Caco-2 (cell line): ENCODE measurements around the gene DDX31. TPM values are rescaled to one million over a fixed set of nuclear protein-coding genes. Genes with fewer than 3 reads are reported as not detected.

Experiments used
- BruUV-seq: library from RNA; stranded (reverse); fragments of 400-500 nt; replicated peaks from 2 replicates; lab custom pipeline; 2021; lab: Mats Ljungman, UMichigan
- CTCF ChIA-PET: fragments of 300-600 bp; sonication (Branson Sonifier 250); formaldehyde crosslinking; loops from one replicate; lab custom pipeline; 2022; ENCODE audit warnings: antibody characterized with exemption; lab: Charles Lee
- POLR2A ChIA-PET: fragments of 300-600 bp; sonication (Branson Sonifier 250); formaldehyde crosslinking; loops from one replicate; lab custom pipeline; 2022; ENCODE audit warnings: antibody characterized with exemption; lab: Charles Lee
- DNase-seq, 2 experiments: peaks; one replicate each; pipeline versions ENCODE4 v3.0.0 to v3.0.0-alpha.2; 2020 to 2022
- H3K27me3 ChIP-seq: replicated peaks from 2 replicates; pipeline ENCODE4 v1.6.0; 2011; ENCODE audit warnings: low read length; ENCODE audit not compliant: control insufficient read depth, insufficient read depth
- H3K36me3 ChIP-seq: 2 replicates; pipeline ENCODE4 v1.5.1; 2011; ENCODE audit warnings: low read length; ENCODE audit not compliant: control insufficient read depth, insufficient read depth
- H3K4me1 ChIP-seq: fragments of 250-450 bp; sonication (Bioruptor Pico); 2 replicates; pipeline ENCODE4 v1.5.1; 2020; ENCODE audit warnings: mild to moderate bottlenecking
- H3K4me3 ChIP-seq: 2 replicates; pipeline ENCODE4 v1.5.1; 2011; ENCODE audit warnings: low read depth, mild to moderate bottlenecking, control low read depth, low read length
- H3K9me3 ChIP-seq: fragments of 250-450 bp; sonication (Bioruptor Pico); 2 replicates; pipeline ENCODE4 v1.5.1; 2020; ENCODE audit warnings: mild to moderate bottlenecking, moderate library complexity
- H3K27ac Mint-ChIP-seq: one replicate; pipeline ENCODE4 v1.8.0; 2022; ENCODE audit warnings: mixed read lengths; ENCODE audit not compliant: unreplicated experiment
- H3K27me3 Mint-ChIP-seq: one replicate; pipeline ENCODE4 v1.8.0; 2022; ENCODE audit warnings: mixed read lengths; ENCODE audit not compliant: insufficient read depth, unreplicated experiment
- H3K36me3 Mint-ChIP-seq: one replicate; pipeline ENCODE4 v1.8.0; 2022; ENCODE audit warnings: mild to moderate bottlenecking, mixed read lengths; ENCODE audit not compliant: insufficient read depth, unreplicated experiment
- H3K4me1 Mint-ChIP-seq: one replicate; pipeline ENCODE4 v1.8.0; 2022; ENCODE audit warnings: low read depth, mixed read lengths; ENCODE audit not compliant: unreplicated experiment
- H3K4me3 Mint-ChIP-seq: one replicate; pipeline ENCODE4 v1.8.0; 2022; ENCODE audit warnings: mild to moderate bottlenecking, moderate library complexity, mixed read lengths; ENCODE audit not compliant: unreplicated experiment
- H3K9me3 Mint-ChIP-seq: one replicate; pipeline ENCODE4 v1.8.0; 2022; ENCODE audit warnings: mixed read lengths; ENCODE audit not compliant: unreplicated experiment
- intact Hi-C: fragments of 100-400 bp; cut with micrococcal nuclease; formaldehyde crosslinking; loops from one replicate; pipeline ENCODE4 v1.10.0; 2022; ENCODE audit not compliant: unreplicated experiment
- total RNA-seq: library from RNA; stranded (reverse); gene quantifications from 2 replicates; pipeline ENCODE4 v1.2.3, GENCODE V29; 2022
- TF ChIP-seq, protein P1 (sequence below), 2 experiments: fragments of 200-600 bp in 1 of 2; IDR thresholded peaks; 1 replicate in 1 of 2; 2 replicates in 1 of 2; pipeline versions ENCODE4 v1.5.1 to v1.8.0; 2011 to 2022; ENCODE audit warnings: antibody characterized with exemption in 1 of 2, control low read depth in 1 of 2, inconsistent platforms in 1 of 2, low read depth in 1 of 2, low read length in 1 of 2, mild to moderate bottlenecking in 1 of 2, moderate library complexity in 1 of 2; ENCODE audit not compliant: insufficient read depth in 1 of 2, severe bottlenecking in 1 of 2, unreplicated experiment in 1 of 2

DDX31 gene
- total RNA-seq, 1 experiment from 2014 or later: 23.1 TPM

DNA sequence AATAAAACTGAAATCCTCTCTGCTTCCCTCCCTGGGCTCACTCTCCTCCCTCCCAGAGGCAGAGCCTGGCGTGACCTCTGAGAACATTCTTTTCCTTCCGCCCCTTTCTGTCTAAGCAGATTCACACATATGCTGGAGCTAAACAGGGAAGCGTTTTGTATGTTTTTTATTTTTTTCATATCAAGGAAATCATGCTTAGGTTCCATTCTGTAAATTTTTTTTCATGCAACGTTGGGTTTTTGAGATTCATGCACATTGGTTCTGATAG, 107.5 kb downstream of the DDX31 start:
- Mint-ChIP-seq H3K27me3 (peaks cover 32% of the 10 kb centered on the region), H3K4me3 (no peak overlapping the region), H3K9me3 (no peaks in the 10 kb centered on the region), H3K36me3 (no peaks in the 10 kb centered on the region), H3K4me1 (no peaks in the 10 kb centered on the region), H3K27ac (no peak overlapping the region)
- Histone ChIP-seq H3K9me3 (no peaks in the 10 kb centered on the region), H3K27me3 (no peaks in the 10 kb centered on the region), H3K36me3 (no peaks in the 10 kb centered on the region), H3K4me1 (no peaks in the 10 kb centered on the region), H3K4me3 (no peak overlapping the region)
- no peak for DNase-seq
- intact Hi-C loops: no loop called here
- TF ChIP-seq, protein P1, sequence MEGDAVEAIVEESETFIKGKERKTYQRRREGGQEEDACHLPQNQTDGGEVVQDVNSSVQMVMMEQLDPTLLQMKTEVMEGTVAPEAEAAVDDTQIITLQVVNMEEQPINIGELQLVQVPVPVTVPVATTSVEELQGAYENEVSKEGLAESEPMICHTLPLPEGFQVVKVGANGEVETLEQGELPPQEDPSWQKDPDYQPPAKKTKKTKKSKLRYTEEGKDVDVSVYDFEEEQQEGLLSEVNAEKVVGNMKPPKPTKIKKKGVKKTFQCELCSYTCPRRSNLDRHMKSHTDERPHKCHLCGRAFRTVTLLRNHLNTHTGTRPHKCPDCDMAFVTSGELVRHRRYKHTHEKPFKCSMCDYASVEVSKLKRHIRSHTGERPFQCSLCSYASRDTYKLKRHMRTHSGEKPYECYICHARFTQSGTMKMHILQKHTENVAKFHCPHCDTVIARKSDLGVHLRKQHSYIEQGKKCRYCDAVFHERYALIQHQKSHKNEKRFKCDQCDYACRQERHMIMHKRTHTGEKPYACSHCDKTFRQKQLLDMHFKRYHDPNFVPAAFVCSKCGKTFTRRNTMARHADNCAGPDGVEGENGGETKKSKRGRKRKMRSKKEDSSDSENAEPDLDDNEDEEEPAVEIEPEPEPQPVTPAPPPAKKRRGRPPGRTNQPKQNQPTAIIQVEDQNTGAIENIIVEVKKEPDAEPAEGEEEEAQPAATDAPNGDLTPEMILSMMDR (IDR thresholded peaks at IDR 0.05; ENCODE audit: insufficient read depth in 1 of 2, low read depth in 1 of 2, low read length in 1 of 2, severe bottlenecking in 1 of 2, unreplicated experiment in 1 of 2): no peak
- CTCF ChIA-PET: no interaction called here
- POLR2A ChIA-PET: no interaction called here
- no TSS peak for BruUV-seq

DNA sequence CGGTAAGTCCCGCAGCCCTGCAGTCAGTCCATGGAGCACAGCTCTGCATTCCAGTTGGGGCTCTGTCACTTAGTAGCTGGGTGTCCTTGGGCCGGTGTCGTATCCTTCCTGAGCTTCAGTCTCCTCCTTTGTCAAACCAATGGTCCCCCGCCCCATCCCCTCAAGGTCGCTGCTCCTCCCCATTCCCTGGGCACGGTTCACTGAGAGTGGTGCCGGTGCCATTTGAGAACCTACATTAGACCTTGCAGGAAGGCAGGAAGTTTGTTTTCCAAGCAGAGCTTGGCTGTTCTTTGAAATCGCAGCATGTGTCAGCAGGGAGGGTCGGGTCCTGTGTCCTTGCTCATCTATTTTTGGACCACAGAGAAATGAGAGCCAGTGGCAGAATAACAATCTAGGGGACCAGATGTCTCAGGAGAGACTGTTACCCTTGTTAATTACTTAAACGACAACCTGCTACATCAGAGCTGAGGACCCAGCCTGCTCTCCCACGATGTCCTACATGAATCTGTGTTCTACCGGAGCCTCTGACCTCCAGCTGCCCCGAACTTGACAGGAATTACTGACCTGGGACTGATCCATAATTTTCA, 109.1 kb downstream of the DDX31 start:
- Histone ChIP-seq H3K27me3 (no peaks in the 10 kb centered on the region), H3K4me3 (no peak overlapping the region), H3K9me3 (no peaks in the 10 kb centered on the region), H3K4me1 (no peaks in the 10 kb centered on the region), H3K36me3 (no peaks in the 10 kb centered on the region)
- Mint-ChIP-seq H3K27ac (no peak overlapping the region), H3K36me3 (no peaks in the 10 kb centered on the region), H3K9me3 (no peaks in the 10 kb centered on the region), H3K27me3 (peaks cover 32% of the 10 kb centered on the region), H3K4me1 (no peaks in the 10 kb centered on the region), H3K4me3 (no peak overlapping the region)
- DNase-seq: no peak
- POLR2A ChIA-PET: no interaction called here
- intact Hi-C loops: no loop called here
- BruUV-seq: no TSS peak
- TF ChIP-seq, protein P1 (IDR thresholded peaks at IDR 0.05; ENCODE audit: insufficient read depth in 1 of 2, low read depth in 1 of 2, low read length in 1 of 2, severe bottlenecking in 1 of 2, unreplicated experiment in 1 of 2): no peak
- CTCF ChIA-PET: interaction anchor here (0.5 to 0.6 kb wide), 2 partner anchors 283 to 657 kb away, joined by 3 to 5 read pairs; no protein-coding TSS in a partner anchor

DNA sequence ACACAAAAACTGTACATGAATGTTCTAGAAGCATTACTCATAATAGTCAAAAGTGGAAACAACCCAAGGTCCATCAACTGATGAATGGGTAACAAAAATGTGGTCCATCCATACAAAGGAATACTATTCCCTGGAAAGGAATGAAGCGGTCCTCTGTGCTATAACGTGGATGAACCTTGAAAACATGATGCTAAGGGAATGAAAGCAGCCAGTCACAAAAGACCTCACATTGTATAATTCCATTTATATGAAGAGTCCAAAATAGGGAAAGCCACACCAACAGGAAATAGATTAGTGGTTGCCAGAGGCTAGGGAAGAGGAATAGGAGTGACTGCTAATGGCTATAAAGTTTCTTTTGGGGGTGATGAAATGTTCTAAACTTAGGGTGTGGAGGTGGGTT, 110.1 kb downstream of the DDX31 start:
- ChIA-PET POLR2A (no interaction called here), CTCF (no interaction called here)
- no peak overlapping the region for H3K4me3 ChIP-seq
- Mint-ChIP-seq H3K9me3 (no peaks in the 10 kb centered on the region), H3K4me1 (no peaks in the 10 kb centered on the region), H3K27ac (no peak overlapping the region), H3K27me3 (peaks cover 36% of the 10 kb centered on the region), H3K36me3 (no peaks in the 10 kb centered on the region), H3K4me3 (no peak overlapping the region)
- intact Hi-C loops: no loop called here
- H3K9me3 ChIP-seq: no peaks in the 10 kb centered on the region
- BruUV-seq: no TSS peak
- no peaks in the 10 kb centered on the region for H3K27me3 ChIP-seq
- no peaks in the 10 kb centered on the region for H3K36me3 ChIP-seq
- TF ChIP-seq, protein P1 (IDR thresholded peaks at IDR 0.05; ENCODE audit: insufficient read depth in 1 of 2, low read depth in 1 of 2, low read length in 1 of 2, severe bottlenecking in 1 of 2, unreplicated experiment in 1 of 2): no peak
- no peaks in the 10 kb centered on the region for H3K4me1 ChIP-seq
- DNase-seq: no peak
